Nephron progenitor cell (in vitro differentiated cells): ENCODE results near the gene FIGLA.
"Not testable (repeated sequence)": the region's sequence is repeated elsewhere in the genome, so short reads cannot be mapped to it uniquely, and the experiment has no call there.

Source experiments
- DNase-seq: peaks from one replicate; pipeline ENCODE4 v3.0.0; 2021
- H3K27ac Mint-ChIP-seq: 2 replicates; pipeline ENCODE4 v1.8.0; 2021; ENCODE audit warnings: mild to moderate bottlenecking, moderate library complexity, mixed read lengths
- H3K27me3 Mint-ChIP-seq: 2 replicates; pipeline ENCODE4 v1.8.0; 2021; ENCODE audit warnings: mild to moderate bottlenecking, low read depth, mixed read lengths; ENCODE audit not compliant: poor library complexity
- H3K36me3 Mint-ChIP-seq: 2 replicates; pipeline ENCODE4 v1.8.0; 2021; ENCODE audit warnings: low read depth, mixed read lengths
- H3K4me1 Mint-ChIP-seq: 2 replicates; pipeline ENCODE4 v1.8.0; 2021; ENCODE audit warnings: mixed read lengths
- H3K4me3 Mint-ChIP-seq: 2 replicates; pipeline ENCODE4 v1.8.0; 2021; ENCODE audit warnings: mild to moderate bottlenecking, moderate library complexity, mixed read lengths
- H3K9me3 Mint-ChIP-seq: 2 replicates; pipeline ENCODE4 v1.8.0; 2021; ENCODE audit warnings: mild to moderate bottlenecking, moderate library complexity, mixed read lengths
- CTCF ChIP-seq: fragments of 200-600 bp; sonication (generic); IDR thresholded peaks from 2 replicates; pipeline ENCODE4 v1.5.0; 2021; ENCODE audit warnings: antibody characterized with exemption

Gene FIGLA

GRCh38 chr2:70745276-70745825 lies 45.1 kb downstream of the FIGLA start:
- Mint-ChIP-seq H3K4me1 (peaks cover 38% of the 10 kb centered on the region), H3K4me3 (no peak overlapping the region), H3K36me3 (peaks cover 5% of the 10 kb centered on the region), H3K27ac (peak overlapping the region; percentile 79), H3K27me3 (peaks cover 5% of the 10 kb centered on the region), H3K9me3 (peaks cover 10% of the 10 kb centered on the region)
- no peak for TF ChIP-seq CTCF
- no peak for DNase-seq

GRCh38 chr2:70744397-70744796 lies 46.0 kb downstream of the FIGLA start:
- Mint-ChIP-seq H3K4me1 (peaks cover 38% of the 10 kb centered on the region), H3K27ac (peak overlapping the region; percentile 47), H3K27me3 (peaks cover 7% of the 10 kb centered on the region), H3K9me3 (peaks cover 10% of the 10 kb centered on the region), H3K4me3 (no peak overlapping the region), H3K36me3 (peaks cover 5% of the 10 kb centered on the region)
- no peak for DNase-seq
- TF ChIP-seq CTCF: no peak

- no peak for TF ChIP-seq CTCF
- H3K4me3 Mint-ChIP-seq: no peak overlapping the region
- peaks cover 38% of the 10 kb centered on the region for H3K4me1 Mint-ChIP-seq
- no peak for DNase-seq
- H3K36me3 Mint-ChIP-seq: peaks cover 5% of the 10 kb centered on the region
- H3K9me3 Mint-ChIP-seq: peaks cover 10% of the 10 kb centered on the region
- no peak overlapping the region for H3K27ac Mint-ChIP-seq
- H3K27me3 Mint-ChIP-seq: peaks cover 3% of the 10 kb centered on the region
Measured at GRCh38 chr2:70743677-70744076, 46.8 kb downstream of the FIGLA start.

GRCh38 chr2:70743068-70743467 lies 47.4 kb downstream of the FIGLA start:
- Mint-ChIP-seq H3K27ac (no peak overlapping the region), H3K4me3 (no peak overlapping the region)
- no peak for DNase-seq

GRCh38 chr2:70739492-70739891 lies 51.0 kb downstream of the FIGLA start:
- not testable (repeated sequence) for H3K36me3 Mint-ChIP-seq

More at GRCh38 chr2:70743068-70743467, 47.4 kb downstream of the FIGLA start:
- peaks cover 5% of the 10 kb centered on the region for H3K36me3 Mint-ChIP-seq
- peaks cover 7% of the 10 kb centered on the region for H3K9me3 Mint-ChIP-seq
- peaks cover 38% of the 10 kb centered on the region for H3K4me1 Mint-ChIP-seq
- TF ChIP-seq CTCF: no peak
- H3K27me3 Mint-ChIP-seq: peaks cover 3% of the 10 kb centered on the region

GRCh38 chr2:70738159-70738558 lies 52.3 kb downstream of the FIGLA start:
- DNase-seq: no peak
- Mint-ChIP-seq H3K9me3 (no peaks in the 10 kb centered on the region), H3K36me3 (peaks cover 4% of the 10 kb centered on the region), H3K27me3 (peaks cover 14% of the 10 kb centered on the region), H3K4me3 (no peak overlapping the region), H3K27ac (no peak overlapping the region), H3K4me1 (peaks cover 27% of the 10 kb centered on the region)
- TF ChIP-seq CTCF: no peak

More at GRCh38 chr2:70739492-70739891, 51.0 kb downstream of the FIGLA start:
- H3K27ac Mint-ChIP-seq, H3K4me3 Mint-ChIP-seq, H3K9me3 Mint-ChIP-seq, H3K27me3 Mint-ChIP-seq, DNase-seq: not testable (repeated sequence)
- peaks cover 19% of the 10 kb centered on the region for H3K4me1 Mint-ChIP-seq
